Measurements from ENCODE around the gene CFAP92. TPM values are rescaled to one million over a fixed set of nuclear protein-coding genes. Genes with fewer than 3 reads are reported as not detected.

The CFAP92 gene
- total RNA-seq, 1 donor from 2014 or later = 0.60 TPM

DNA sequence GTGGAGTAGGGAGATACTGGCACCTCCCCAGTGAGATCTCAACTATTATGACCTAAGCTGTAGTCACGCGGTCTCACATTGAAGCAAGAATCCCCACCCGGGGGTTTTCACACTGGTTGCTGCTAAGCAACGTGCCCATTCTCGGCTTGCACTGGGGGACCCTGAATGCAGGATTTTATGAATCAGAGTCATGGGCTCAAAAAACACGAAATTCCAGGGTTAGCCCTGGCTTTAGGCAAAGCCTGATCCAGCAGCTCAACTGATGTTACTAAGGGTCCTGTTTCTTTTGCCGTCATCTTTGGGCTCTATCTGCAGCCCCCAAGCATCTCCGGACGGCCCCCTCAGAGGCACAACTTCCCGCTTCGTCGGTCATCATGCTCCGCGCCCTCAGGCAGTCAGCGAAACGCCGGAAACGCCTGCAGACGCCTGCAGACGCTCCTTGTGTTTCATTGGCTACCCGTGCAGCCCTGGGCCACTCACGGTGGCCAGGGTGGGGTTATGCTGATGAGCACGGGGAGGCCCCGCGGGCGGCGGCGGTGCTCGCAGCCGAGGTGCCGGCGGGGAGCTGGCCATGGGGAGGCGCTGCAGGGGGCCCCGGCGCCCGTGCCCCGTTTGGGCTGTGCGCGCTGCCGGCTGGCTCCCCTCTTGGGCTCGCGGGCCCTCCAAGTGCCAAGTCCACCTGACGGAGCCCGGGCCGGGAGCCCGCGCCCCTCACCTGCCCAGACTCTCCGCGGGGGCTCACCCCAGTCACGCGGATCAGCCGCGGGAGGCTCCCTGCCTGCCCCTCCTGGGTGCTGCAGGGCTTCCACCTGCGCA lies 33.1 kb upstream of the CFAP92 start:
- DNase-seq (ENCODE audit: low read depth in 2 of 2) = peak; percentile 93

DNA sequence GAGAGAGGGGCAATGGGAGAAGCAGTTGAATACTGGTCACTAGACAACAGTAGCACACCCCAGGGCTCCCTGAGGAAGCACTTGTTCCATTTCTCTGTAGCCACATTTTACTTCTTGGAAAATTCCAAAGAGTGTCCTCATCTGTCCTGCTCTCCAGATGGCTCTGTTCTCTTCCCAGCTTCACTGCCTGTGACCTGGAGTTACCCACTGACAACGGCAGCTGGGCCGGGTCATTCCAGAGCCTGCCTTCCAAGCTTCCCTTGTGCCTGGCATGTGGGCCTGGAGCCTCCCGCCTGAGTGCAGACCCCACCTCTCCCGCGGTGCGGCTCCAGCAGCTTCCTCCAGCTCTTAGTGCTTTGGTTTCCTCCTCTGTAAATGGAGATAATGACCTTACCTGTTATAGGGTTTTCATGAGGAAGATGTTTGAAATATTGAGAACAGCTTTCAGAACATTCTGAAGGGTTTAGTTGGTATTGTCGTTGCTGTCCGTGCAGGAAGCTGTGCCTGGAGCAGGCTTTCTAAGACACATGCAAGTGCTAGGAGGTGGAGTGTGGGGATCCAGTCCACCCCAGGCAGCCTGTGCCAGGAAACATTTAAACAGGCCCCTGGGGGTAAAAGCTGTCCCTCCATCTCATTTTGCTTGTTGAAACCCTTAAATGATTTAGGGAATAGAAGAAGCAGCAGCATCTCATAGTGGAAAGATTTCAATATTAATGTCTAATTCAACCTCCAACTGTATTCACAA lies 32.0 kb upstream of the CFAP92 start:
- DNase-seq (ENCODE audit: low read depth in 2 of 2) = no peak

DNA sequence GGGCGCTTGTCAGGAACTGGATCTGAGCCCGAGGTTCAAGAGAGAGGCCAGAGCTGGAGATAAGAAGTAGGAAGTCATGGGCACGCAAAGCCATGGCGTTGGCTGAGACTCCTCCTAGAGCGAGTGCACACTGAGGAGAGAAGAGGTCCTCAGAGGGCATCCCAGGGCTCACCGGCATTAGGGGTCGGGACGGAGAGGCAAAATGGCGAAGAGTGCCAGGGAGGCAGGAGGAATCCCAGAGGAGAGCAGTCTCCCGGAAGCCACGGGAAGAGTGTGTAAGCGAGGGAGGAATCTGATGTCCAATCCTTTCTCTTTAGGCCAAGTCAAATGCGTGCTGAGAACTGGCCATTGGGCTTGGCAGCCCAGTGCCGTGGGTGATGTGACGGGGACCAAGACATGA lies 31.2 kb upstream of the CFAP92 start:
- DNase-seq (ENCODE audit: low read depth in 2 of 2) = no peak

GRCh38 chr3:129023909-129024308 lies 30.0 kb upstream of the CFAP92 start:
- peak; percentile 50 to 57 for DNase-seq (ENCODE audit: low read depth in 2 of 2)

- no peak for DNase-seq (ENCODE audit: low read depth in 2 of 2)
Observed at GRCh38 chr3:129023008-129023358, 29.1 kb upstream of the CFAP92 start.

DNA sequence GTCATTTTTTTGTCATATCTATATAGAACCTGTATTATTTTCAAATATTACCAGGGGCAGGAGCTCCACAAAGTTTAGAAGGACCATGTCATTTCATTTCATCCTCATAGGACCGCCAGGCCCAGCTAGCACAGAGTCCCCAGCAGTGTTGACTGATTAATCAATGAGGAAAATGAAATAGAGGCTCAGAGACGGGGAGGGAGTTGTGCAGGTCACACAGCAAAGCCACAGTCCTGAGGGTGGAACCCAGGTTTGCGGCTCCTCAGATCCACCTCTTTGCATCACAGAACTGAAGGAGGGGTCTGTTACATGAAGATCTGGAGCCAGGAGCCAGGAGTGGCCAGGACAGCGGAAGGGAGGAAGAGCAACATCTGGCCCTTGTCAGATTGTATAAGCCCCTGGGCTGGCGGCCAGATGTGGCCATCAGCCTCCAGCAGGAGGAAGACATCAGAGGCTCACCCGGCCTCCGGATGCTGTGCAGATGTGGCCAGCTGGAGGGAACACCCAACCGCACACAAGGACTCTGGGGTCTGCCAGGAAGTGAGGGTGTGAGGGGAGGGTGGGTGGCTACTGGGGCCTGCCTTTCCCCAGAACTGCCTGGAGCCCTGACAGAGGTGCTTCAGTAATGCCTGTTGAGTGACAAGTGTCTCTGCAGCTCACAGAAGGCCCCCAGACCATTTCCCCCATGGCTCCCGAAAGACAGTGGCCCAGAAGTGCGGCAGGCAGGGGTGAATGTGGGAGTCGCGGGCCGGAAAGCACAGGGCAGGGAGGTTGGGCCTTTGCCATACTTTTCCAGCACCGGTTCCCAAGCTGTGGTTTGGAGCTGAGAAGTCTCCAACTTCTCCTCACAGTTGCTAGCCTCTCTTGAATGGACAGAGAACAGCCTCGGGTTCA lies 28.5 kb upstream of the CFAP92 start:
- DNase-seq (ENCODE audit: low read depth in 2 of 2) = no peak

DNA sequence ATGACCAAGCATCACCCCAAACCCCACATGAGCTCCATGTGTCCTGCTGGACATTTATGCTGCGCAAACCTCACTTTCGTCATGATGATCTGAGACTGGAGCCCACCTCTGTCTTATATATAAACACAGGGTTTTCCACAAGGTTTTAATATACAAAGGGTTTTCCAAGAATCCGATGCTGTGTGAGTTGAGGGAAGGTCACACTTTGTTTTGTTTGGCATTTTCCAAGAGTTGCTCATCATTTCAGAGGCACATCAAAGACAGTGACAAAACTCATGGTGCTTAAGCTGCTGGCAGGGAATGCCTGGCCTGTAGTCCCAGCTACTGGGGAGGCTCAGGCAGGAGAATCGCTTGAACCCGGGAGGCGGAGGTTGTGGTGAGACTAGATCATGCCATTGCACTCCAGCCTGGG lies 27.3 kb upstream of the CFAP92 start:
- DNase-seq (ENCODE audit: low read depth in 2 of 2) = peak in 1 of 2 donors; percentile 52

GRCh38 chr3:129020691-129021090 lies 26.8 kb upstream of the CFAP92 start:
- no peak for DNase-seq (ENCODE audit: low read depth in 2 of 2)

- DNase-seq (ENCODE audit: low read depth in 2 of 2) = no peak
Observed at GRCh38 chr3:129019266-129019665, 25.4 kb upstream of the CFAP92 start.

GRCh38 chr3:129018751-129019150 lies 24.9 kb upstream of the CFAP92 start:
- DNase-seq (ENCODE audit: low read depth in 2 of 2) = no peak

- DNase-seq (ENCODE audit: low read depth in 2 of 2) = no peak
Observed at GRCh38 chr3:129018271-129018670, 24.4 kb upstream of the CFAP92 start.

DNA sequence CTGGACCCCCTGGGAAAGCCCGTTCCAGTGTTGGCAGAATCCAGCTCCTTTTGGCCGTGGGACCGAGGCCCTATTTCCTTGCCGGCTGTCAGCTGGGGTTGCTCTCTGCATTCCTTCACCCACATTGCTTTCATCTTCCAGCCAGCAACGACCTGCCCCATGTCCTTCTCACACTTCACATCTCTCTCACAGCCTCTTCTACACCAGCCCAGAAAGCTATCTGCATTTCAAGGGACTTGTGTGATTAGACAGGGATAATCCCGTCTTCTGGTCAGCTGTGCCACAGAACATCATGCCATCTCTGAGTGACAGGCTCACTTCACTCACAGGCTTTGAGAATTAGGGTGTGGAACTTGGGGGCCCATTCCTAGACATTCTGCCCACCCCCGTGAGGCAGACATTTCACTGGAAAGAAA lies 23.6 kb upstream of the CFAP92 start:
- no peak for DNase-seq (ENCODE audit: low read depth in 2 of 2)

DNA sequence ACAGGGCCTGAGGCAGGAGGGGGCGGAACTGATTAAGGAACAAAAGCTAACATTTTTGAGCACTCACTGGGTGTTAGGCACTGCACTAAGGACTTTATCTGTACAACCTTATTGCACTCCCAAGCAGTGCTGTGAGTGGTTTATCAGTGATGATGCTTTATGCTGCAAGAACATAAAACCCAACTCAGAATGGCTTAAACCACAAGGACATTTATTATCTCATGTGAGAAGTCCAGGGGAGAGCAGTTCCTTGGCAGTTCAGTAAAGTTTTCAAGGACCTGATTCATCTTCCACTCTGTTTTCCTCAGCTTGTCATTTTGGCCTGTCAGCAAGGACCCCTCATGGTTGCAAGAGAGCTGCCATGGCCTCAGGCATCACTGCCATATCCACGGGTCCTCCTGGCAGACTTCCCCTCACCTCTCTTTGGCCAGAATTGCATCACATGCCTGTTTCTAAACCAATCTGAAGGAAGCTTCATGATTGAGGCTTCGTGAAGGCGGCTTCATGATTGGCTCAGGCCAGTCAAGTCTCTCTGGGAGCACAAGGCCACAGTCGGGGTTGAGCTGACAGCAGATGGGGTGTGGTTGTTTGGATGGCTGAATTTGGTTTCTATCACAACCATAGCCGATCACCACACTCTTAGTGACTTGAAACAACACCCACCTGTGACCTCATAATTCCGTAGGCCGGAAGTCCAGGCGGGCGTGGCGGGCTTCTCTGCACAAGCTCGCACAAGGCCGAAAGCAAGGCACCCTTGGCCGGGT lies 23.0 kb upstream of the CFAP92 start:
- DNase-seq (ENCODE audit: low read depth in 2 of 2) = peak; percentile 73 to 75

- DNase-seq (ENCODE audit: low read depth in 2 of 2) = peak; percentile 29 to 80
Observed at GRCh38 chr3:129016356-129016719, 22.5 kb upstream of the CFAP92 start.

- peak; percentile 96 to 99 for DNase-seq (ENCODE audit: low read depth in 2 of 2)
Observed at GRCh38 chr3:129015388-129016105, 21.7 kb upstream of the CFAP92 start.

DNA sequence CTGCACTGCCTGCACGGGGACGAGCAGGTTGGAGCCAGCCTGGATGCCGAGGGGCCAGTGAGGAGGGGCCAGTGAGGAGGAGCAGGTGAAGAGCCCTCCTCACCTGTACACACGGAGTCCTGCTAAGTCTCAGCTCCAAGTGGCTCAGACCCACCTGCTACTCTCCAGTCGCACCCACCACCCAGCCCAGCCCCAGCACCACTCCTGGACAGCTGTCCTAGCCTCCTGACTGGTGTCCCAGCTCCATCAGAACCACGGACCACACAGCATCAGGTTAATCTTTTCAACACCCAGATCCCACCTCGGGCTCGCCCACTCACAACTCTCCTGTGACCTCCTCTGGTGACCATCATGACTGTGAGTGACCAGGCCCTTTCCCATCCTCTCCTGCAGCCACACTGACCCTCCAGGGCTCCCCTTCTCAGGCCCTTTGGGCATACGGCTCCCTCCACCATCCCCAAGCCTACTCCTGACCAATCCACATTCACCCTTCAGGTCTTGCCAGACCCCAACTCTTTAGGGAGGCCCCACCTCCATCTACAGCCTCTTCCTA lies 21.0 kb upstream of the CFAP92 start:
- DNase-seq (ENCODE audit: low read depth in 2 of 2) = no peak

GRCh38 chr3:129014148-129014547 lies 20.3 kb upstream of the CFAP92 start:
- peak in 1 of 2 donors; percentile 51 for DNase-seq (ENCODE audit: low read depth in 2 of 2)

DNA sequence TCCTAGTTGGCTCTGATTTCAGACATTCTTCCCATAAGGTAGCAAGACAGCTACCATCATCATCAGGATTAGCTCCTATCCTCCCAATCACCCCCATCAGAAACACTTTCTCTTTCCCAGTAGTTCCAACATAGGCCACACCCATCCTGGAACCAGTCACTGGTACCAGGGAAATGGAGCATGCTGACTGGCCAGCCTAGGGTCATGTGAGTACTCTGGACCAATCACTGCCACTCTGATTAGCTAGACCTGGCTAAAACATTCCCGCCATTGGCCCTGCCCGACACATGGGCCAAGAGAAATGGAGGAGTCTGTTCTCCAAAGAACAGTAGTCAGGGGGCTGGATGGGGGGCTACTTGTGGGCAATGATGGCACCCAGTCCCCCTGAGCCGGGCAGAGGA lies 19.6 kb upstream of the CFAP92 start:
- peak; percentile 34 to 45 for DNase-seq (ENCODE audit: low read depth in 2 of 2)

DNA sequence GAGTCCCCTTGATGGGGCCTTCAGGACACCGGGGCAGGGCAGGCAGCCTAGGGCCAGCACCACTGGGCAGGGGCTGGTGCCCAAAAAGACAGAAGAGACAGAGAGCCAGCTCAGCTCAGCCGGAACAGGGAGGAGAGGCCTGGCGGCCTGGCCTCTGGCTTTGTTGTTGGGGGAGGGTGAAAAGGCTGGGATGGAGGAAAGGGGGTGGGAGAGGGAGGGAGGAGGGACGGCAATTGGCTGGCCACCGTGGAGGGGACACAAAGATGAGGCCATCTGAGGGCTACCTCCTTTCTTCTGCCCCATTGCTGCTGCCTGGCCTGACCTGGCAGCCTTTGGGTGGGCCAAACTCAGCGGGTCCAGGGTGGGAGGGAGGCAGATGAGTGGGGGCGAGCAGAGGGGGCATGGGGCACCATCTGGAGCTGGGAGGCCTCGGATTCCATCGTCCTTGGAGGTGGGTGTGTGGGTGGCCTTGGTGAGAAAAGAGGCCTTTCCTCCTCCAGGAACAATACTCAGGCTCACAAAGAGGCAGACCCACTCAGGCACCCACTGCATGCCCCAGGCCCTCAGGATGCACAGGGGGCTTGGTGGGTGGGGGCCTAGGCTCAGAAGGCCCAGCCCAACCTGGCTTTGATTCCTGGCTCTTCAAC lies 16.6 kb upstream of the CFAP92 start:
- DNase-seq (ENCODE audit: low read depth in 2 of 2) = no peak

GRCh38 chr3:129009266-129009665 lies 15.4 kb upstream of the CFAP92 start:
- DNase-seq (ENCODE audit: low read depth in 2 of 2) = no peak

All from lung microvascular endothelial cell (primary cell).